Adrenal gland (tissue), 12 donors: ENCODE measurements around the gene MAP3K20. TPM values are rescaled to one million over a fixed set of nuclear protein-coding genes. Genes with fewer than 3 reads are reported as not detected.

ENCODE experiments used
- DNase-seq, 7 donors: peaks; one replicate each; pipeline ENCODE4 v3.0.0-alpha.2; 2019 to 2020
- H3K27ac ChIP-seq, 5 donors: fragments of 200-600 bp; sonication (generic) in 4 of 5; 1 replicate in 3 of 5; 2 replicates in 2 of 5; pipeline versions ENCODE4 v1.5.1 to v1.8.0; 2016 to 2020; ENCODE audit warnings: mild to moderate bottlenecking in 1 of 5
- H3K27me3 ChIP-seq: fragments of 200-600 bp; 2 replicates; pipeline ENCODE4 v1.8.0; 2021
- H3K36me3 ChIP-seq, 2 donors: fragments of 200-600 bp; replicated peaks in 1 of 2; 1 replicate in 1 of 2; 2 replicates in 1 of 2; pipeline versions ENCODE4 v1.5.1 to v1.8.0; 2018 to 2022
- H3K4me1 ChIP-seq, 2 donors: fragments of 200-600 bp; replicated peaks in 1 of 2; 1 replicate in 1 of 2; 2 replicates in 1 of 2; pipeline versions ENCODE4 v1.5.1 to v1.8.0; 2018 to 2021
- H3K4me3 ChIP-seq, 4 donors: fragments of 200-600 bp; sonication (generic) in 3 of 4; one replicate each; pipeline ENCODE4 v1.5.1; 2016 to 2018
- H3K9me3 ChIP-seq, 3 donors: fragments of 200-600 bp; sonication (generic) in 1 of 3; replicated peaks in 1 of 3; 1 replicate in 2 of 3; 2 replicates in 1 of 3; pipeline versions ENCODE4 v1.5.1 to v1.8.0; 2016 to 2021
- CTCF ChIP-seq, 6 experiments: fragments of 450-650 bp in 4 of 6; fragments of 200-600 bp in 2 of 6; sonication (generic) in 1 of 6; IDR thresholded peaks; 1 replicate in 5 of 6; 2 replicates in 1 of 6; pipeline versions ENCODE4 v1.5.1 to v1.8.0; 2016 to 2021; ENCODE audit warnings: antibody characterized with exemption in 6 of 6, mild to moderate bottlenecking in 2 of 6, moderate library complexity in 1 of 6
- POLR2A ChIP-seq, 2 donors: fragments of 450-650 bp; IDR thresholded peaks; one replicate each; pipeline ENCODE4 v1.6.1; 2017; ENCODE audit warnings: antibody characterized with exemption in 2 of 2, mild to moderate bottlenecking in 2 of 2, moderate library complexity in 1 of 2
- WGBS, 4 donors: extraction: QIAGEN DNeasy Blood & Tissue Kit in 2 of 4; methylation state at CpG; one replicate each; pipeline versions ENCODE4 v1.1.5 to v1.1.7; 2013 to 2017; 5-methylcytosine and 5-hydroxymethylcytosine counted together
- intact Hi-C, 2 donors: fragments of 100-400 bp; cut with DNase I; formaldehyde crosslinking; loops; one replicate each; pipeline versions ENCODE4 v1.14.1 to v1.15.0; 2022 to 2023
- polyA plus RNA-seq, 3 donors: library from polyadenylated mRNA; stranded (reverse); fragments of 200-250 nt in 2 of 3; fragments of 350-450 nt in 1 of 3; fragmentation: Illumina TruSeq in 1 of 3; extraction: RNeasy Lipid Tissue Mini Kit (QIAGEN cat#74804) in 1 of 3; gene quantifications; one replicate each; pipeline ENCODE4 v1.2.3, GENCODE V29; 2013 to 2014
- total RNA-seq, 9 donors: library from RNA; depleted of rRNA in 4 of 9; stranded (reverse); fragments of >200 nt in 4 of 9; fragments of 120-200 nt in 1 of 9; fragmentation: NEBNext Ultra II Directional in 1 of 9; extraction: Animal tissue kit (Norgen Biotek cat#: 25700) in 1 of 9; gene quantifications; one replicate each; pipeline versions ENCODE4 v1.1.0 to v1.2.4, GENCODE V29; 2013 to 2023
- donor health status: healthy with polysubstance abuse.
- donor health status: Bipolar disorder and iron deficiency.
- donor health status: DM: yes; HTN: yes; CAD: no.
- donor health status: DM: no; HTN: no; CAD: no.
- donor health status: DM: no; HTN: no; CAD: no.
- donor health status: DM: yes; HTN: yes; CAD: no.

MAP3K20 gene
- total and polyA plus RNA-seq, 12 donors, result 8.1 to 54.2 (median 25.4) TPM

- DNase-seq, result no peak
- H3K4me3 ChIP-seq, result no peak overlapping the region
- no peak for TF ChIP-seq POLR2A (IDR thresholded peaks at IDR 0.05)
- TF ChIP-seq CTCF (IDR thresholded peaks at IDR 0.05), result no peak
- peaks cover 0 to 7% of the 10 kb centered on the region in 2 donors for H3K4me1 ChIP-seq
- H3K9me3 ChIP-seq, result no peaks in the 10 kb centered on the region
- no peaks in the 10 kb centered on the region for H3K27me3 ChIP-seq
- no peaks in the 10 kb centered on the region for H3K36me3 ChIP-seq
- no peak overlapping the region for H3K27ac ChIP-seq
- WGBS, 4 donors, result 94 to 100% (median 98%) methylated on average over 2 of the region's 2 CpGs
- intact Hi-C loops, result no loop called here
These were observed 24.2 kb downstream of the MAP3K20 start for GRCh38 chr2:173099804-173100203.

GRCh38 chr2:173101687-173102086 lies 26.0 kb downstream of the MAP3K20 start:
- DNase-seq, result peak in 3 of 7 donors; percentile 20 to 40 (median 23)
- Histone ChIP-seq H3K4me1 (peaks cover 0 to 7% of the 10 kb centered on the region in 2 donors), H3K4me3 (no peak overlapping the region), H3K9me3 (no peaks in the 10 kb centered on the region), H3K27me3 (no peaks in the 10 kb centered on the region), H3K27ac (peak overlapping the region in 4 of 5 donors; percentile 18 to 52 (median 47)), H3K36me3 (no peaks in the 10 kb centered on the region)
- no peak for TF ChIP-seq CTCF (IDR thresholded peaks at IDR 0.05)
- no peak for TF ChIP-seq POLR2A (IDR thresholded peaks at IDR 0.05)
- intact Hi-C loops, result no loop called here
- 45 to 63% (median 57%) methylated on average over 3 of the region's 3 CpGs for WGBS, 4 donors

GRCh38 chr2:173104156-173104555 lies 28.5 kb downstream of the MAP3K20 start:
- 98 to 100% (median 100%) methylated on average over 1 of the region's 1 CpG for WGBS, 4 donors
- Histone ChIP-seq H3K4me3 (no peak overlapping the region), H3K36me3 (no peaks in the 10 kb centered on the region), H3K4me1 (peaks cover 0 to 7% of the 10 kb centered on the region in 2 donors), H3K9me3 (no peaks in the 10 kb centered on the region), H3K27ac (no peak overlapping the region), H3K27me3 (no peaks in the 10 kb centered on the region)
- no peak for DNase-seq
- TF ChIP-seq CTCF (IDR thresholded peaks at IDR 0.05) (no peak), POLR2A (IDR thresholded peaks at IDR 0.05) (no peak)
- intact Hi-C loops, result no loop called here

GRCh38 chr2:173106959-173107628 lies 31.4 kb downstream of the MAP3K20 start:
- no peaks in the 10 kb centered on the region for H3K9me3 ChIP-seq
- H3K27me3 ChIP-seq, result no peaks in the 10 kb centered on the region
- TF ChIP-seq POLR2A (IDR thresholded peaks at IDR 0.05) (no peak), CTCF (IDR thresholded peaks at IDR 0.05) (no peak)
- no peak overlapping the region for H3K27ac ChIP-seq
- intact Hi-C loops, result no loop called here
- peaks cover 0 to 2% of the 10 kb centered on the region in 2 donors for H3K4me1 ChIP-seq
- no peak overlapping the region for H3K4me3 ChIP-seq
- no peak for DNase-seq
- 96 to 98% (median 97%) methylated on average over 8 of the region's 8 CpGs for WGBS, 4 donors
- no peaks in the 10 kb centered on the region for H3K36me3 ChIP-seq
